Measurements from ENCODE around the gene MTERF4. TPM values are rescaled to one million over a fixed set of nuclear protein-coding genes. Genes with fewer than 3 reads are reported as not detected.

MTERF4 gene
- total and polyA plus RNA-seq, 9 donors: 27.6 to 42.0 (median 32.6) TPM

- 80% methylated on average over 16 of the region's 18 CpGs for WGBS (ENCODE audit: insufficient coverage)
- no peak for DNase-seq
- H3K27ac ChIP-seq (ENCODE audit: low read length): no peak overlapping the region
- H3K36me3 ChIP-seq (ENCODE audit: control insufficient read depth, insufficient read depth, low read length): no peaks in the 10 kb centered on the region
- H3K4me1 ChIP-seq (ENCODE audit: control insufficient read depth, insufficient read depth, low read length): no peaks in the 10 kb centered on the region
- no peaks in the 10 kb centered on the region for H3K9me3 ChIP-seq (replicated peaks; ENCODE audit: control insufficient read depth, low read depth, low read length)
- no peaks in the 10 kb centered on the region for H3K27me3 ChIP-seq (ENCODE audit: control insufficient read depth, insufficient read depth, low read length)
- H3K4me3 ChIP-seq (ENCODE audit: low read length): no peak overlapping the region
Observed at GRCh38 chr2:241080405-241081189, 21.5 kb downstream of the MTERF4 start.

- Histone ChIP-seq H3K27me3 (ENCODE audit: control insufficient read depth, insufficient read depth, low read length) (no peaks in the 10 kb centered on the region), H3K36me3 (ENCODE audit: control insufficient read depth, insufficient read depth, low read length) (peaks cover 5% of the 10 kb centered on the region), H3K9me3 (replicated peaks; ENCODE audit: control insufficient read depth, low read depth, low read length) (no peaks in the 10 kb centered on the region), H3K4me1 (ENCODE audit: control insufficient read depth, insufficient read depth, low read length) (no peaks in the 10 kb centered on the region), H3K4me3 (ENCODE audit: low read length) (no peak overlapping the region), H3K27ac (ENCODE audit: low read length) (no peak overlapping the region)
- DNase-seq: no peak
- 92% methylated on average over 11 of the region's 16 CpGs for WGBS (ENCODE audit: insufficient coverage)
Observed at GRCh38 chr2:241074901-241075540, 27.1 kb downstream of the MTERF4 start.

GRCh38 chr2:241074065-241074818 is 27.8 kb downstream of the MTERF4 start:
- H3K27ac ChIP-seq (ENCODE audit: low read length): no peak overlapping the region
- peaks cover 5% of the 10 kb centered on the region for H3K36me3 ChIP-seq (ENCODE audit: control insufficient read depth, insufficient read depth, low read length)
- H3K4me3 ChIP-seq (ENCODE audit: low read length): no peak overlapping the region
- no peaks in the 10 kb centered on the region for H3K4me1 ChIP-seq (ENCODE audit: control insufficient read depth, insufficient read depth, low read length)
- WGBS (ENCODE audit: insufficient coverage): 98% methylated on average over 6 of the region's 16 CpGs
- no peaks in the 10 kb centered on the region for H3K9me3 ChIP-seq (replicated peaks; ENCODE audit: control insufficient read depth, low read depth, low read length)
- H3K27me3 ChIP-seq (ENCODE audit: control insufficient read depth, insufficient read depth, low read length): no peaks in the 10 kb centered on the region
- DNase-seq: no peak

GRCh38 chr2:241073166-241074064 is 28.7 kb downstream of the MTERF4 start:
- H3K4me1 ChIP-seq (ENCODE audit: control insufficient read depth, insufficient read depth, low read length): no peaks in the 10 kb centered on the region
- H3K36me3 ChIP-seq (ENCODE audit: control insufficient read depth, insufficient read depth, low read length): peaks cover 5% of the 10 kb centered on the region
- no peak overlapping the region for H3K4me3 ChIP-seq (ENCODE audit: low read length)
- no peaks in the 10 kb centered on the region for H3K27me3 ChIP-seq (ENCODE audit: control insufficient read depth, insufficient read depth, low read length)
- H3K9me3 ChIP-seq (replicated peaks; ENCODE audit: control insufficient read depth, low read depth, low read length): no peaks in the 10 kb centered on the region
- H3K27ac ChIP-seq (ENCODE audit: low read length): no peak overlapping the region
- DNase-seq: no peak
- 63% methylated on average over 23 of the region's 25 CpGs for WGBS (ENCODE audit: insufficient coverage)

GRCh38 chr2:241072553-241073165 is 29.4 kb downstream of the MTERF4 start:
- Histone ChIP-seq H3K4me3 (ENCODE audit: low read length) (no peak overlapping the region), H3K9me3 (replicated peaks; ENCODE audit: control insufficient read depth, low read depth, low read length) (no peaks in the 10 kb centered on the region), H3K27ac (ENCODE audit: low read length) (no peak overlapping the region), H3K27me3 (ENCODE audit: control insufficient read depth, insufficient read depth, low read length) (no peaks in the 10 kb centered on the region), H3K36me3 (ENCODE audit: control insufficient read depth, insufficient read depth, low read length) (peaks cover 5% of the 10 kb centered on the region), H3K4me1 (ENCODE audit: control insufficient read depth, insufficient read depth, low read length) (no peaks in the 10 kb centered on the region)
- no peak for DNase-seq
- WGBS (ENCODE audit: insufficient coverage): 53% methylated on average over 14 of the region's 14 CpGs

GRCh38 chr2:241072151-241072550 is 29.9 kb downstream of the MTERF4 start:
- no peak overlapping the region for H3K4me3 ChIP-seq (ENCODE audit: low read length)
- H3K4me1 ChIP-seq (ENCODE audit: control insufficient read depth, insufficient read depth, low read length): no peaks in the 10 kb centered on the region
- H3K36me3 ChIP-seq (ENCODE audit: control insufficient read depth, insufficient read depth, low read length): peaks cover 5% of the 10 kb centered on the region
- H3K9me3 ChIP-seq (replicated peaks; ENCODE audit: control insufficient read depth, low read depth, low read length): no peaks in the 10 kb centered on the region
- no peak overlapping the region for H3K27ac ChIP-seq (ENCODE audit: low read length)
- DNase-seq: no peak
- no peaks in the 10 kb centered on the region for H3K27me3 ChIP-seq (ENCODE audit: control insufficient read depth, insufficient read depth, low read length)
- WGBS (ENCODE audit: insufficient coverage): 84% methylated on average over 9 of the region's 9 CpGs

- H3K4me1 ChIP-seq (ENCODE audit: control insufficient read depth, insufficient read depth, low read length): no peaks in the 10 kb centered on the region
- DNase-seq: no peak
- 78% methylated on average over 15 of the region's 25 CpGs for WGBS (ENCODE audit: insufficient coverage)
- no peaks in the 10 kb centered on the region for H3K9me3 ChIP-seq (replicated peaks; ENCODE audit: control insufficient read depth, low read depth, low read length)
- no peak overlapping the region for H3K27ac ChIP-seq (ENCODE audit: low read length)
- peaks cover 5% of the 10 kb centered on the region for H3K36me3 ChIP-seq (ENCODE audit: control insufficient read depth, insufficient read depth, low read length)
- H3K27me3 ChIP-seq (ENCODE audit: control insufficient read depth, insufficient read depth, low read length): no peaks in the 10 kb centered on the region
- H3K4me3 ChIP-seq (ENCODE audit: low read length): no peak overlapping the region
Observed at GRCh38 chr2:241071677-241072111, 30.4 kb downstream of the MTERF4 start.

- 84% methylated on average over 19 of the region's 31 CpGs for WGBS (ENCODE audit: insufficient coverage)
- no peak overlapping the region for H3K4me3 ChIP-seq (ENCODE audit: low read length)
- no peak overlapping the region for H3K27ac ChIP-seq (ENCODE audit: low read length)
- H3K4me1 ChIP-seq (ENCODE audit: control insufficient read depth, insufficient read depth, low read length): no peaks in the 10 kb centered on the region
- no peaks in the 10 kb centered on the region for H3K9me3 ChIP-seq (replicated peaks; ENCODE audit: control insufficient read depth, low read depth, low read length)
- H3K36me3 ChIP-seq (ENCODE audit: control insufficient read depth, insufficient read depth, low read length): peaks cover 5% of the 10 kb centered on the region
- no peaks in the 10 kb centered on the region for H3K27me3 ChIP-seq (ENCODE audit: control insufficient read depth, insufficient read depth, low read length)
- DNase-seq: no peak
Observed at GRCh38 chr2:241070811-241071676, 31.0 kb downstream of the MTERF4 start.

- Histone ChIP-seq H3K27ac (ENCODE audit: low read length) (no peak overlapping the region), H3K9me3 (replicated peaks; ENCODE audit: control insufficient read depth, low read depth, low read length) (no peaks in the 10 kb centered on the region), H3K36me3 (ENCODE audit: control insufficient read depth, insufficient read depth, low read length) (peaks cover 5% of the 10 kb centered on the region), H3K4me1 (ENCODE audit: control insufficient read depth, insufficient read depth, low read length) (no peaks in the 10 kb centered on the region), H3K27me3 (ENCODE audit: control insufficient read depth, insufficient read depth, low read length) (no peaks in the 10 kb centered on the region), H3K4me3 (ENCODE audit: low read length) (no peak overlapping the region)
- no peak for DNase-seq
- WGBS (ENCODE audit: insufficient coverage): 80% methylated on average over 13 of the region's 13 CpGs
Observed at GRCh38 chr2:241070361-241070760, 31.7 kb downstream of the MTERF4 start.

Data from muscle of leg (tissue), 11 donors.